Nucleus accumbens (tissue), 56 donors: ENCODE results near the gene ATN1.
"Not testable (repeated sequence)": the region's sequence is repeated elsewhere in the genome, so short reads cannot be mapped to it uniquely, and the experiment has no call there.

Experiments used
- DNase-seq, 56 donors: peaks; one replicate each; lab custom pipeline; 2025; lab: John Stamatoyannopoulos, UW

The ATN1 gene, protein sequence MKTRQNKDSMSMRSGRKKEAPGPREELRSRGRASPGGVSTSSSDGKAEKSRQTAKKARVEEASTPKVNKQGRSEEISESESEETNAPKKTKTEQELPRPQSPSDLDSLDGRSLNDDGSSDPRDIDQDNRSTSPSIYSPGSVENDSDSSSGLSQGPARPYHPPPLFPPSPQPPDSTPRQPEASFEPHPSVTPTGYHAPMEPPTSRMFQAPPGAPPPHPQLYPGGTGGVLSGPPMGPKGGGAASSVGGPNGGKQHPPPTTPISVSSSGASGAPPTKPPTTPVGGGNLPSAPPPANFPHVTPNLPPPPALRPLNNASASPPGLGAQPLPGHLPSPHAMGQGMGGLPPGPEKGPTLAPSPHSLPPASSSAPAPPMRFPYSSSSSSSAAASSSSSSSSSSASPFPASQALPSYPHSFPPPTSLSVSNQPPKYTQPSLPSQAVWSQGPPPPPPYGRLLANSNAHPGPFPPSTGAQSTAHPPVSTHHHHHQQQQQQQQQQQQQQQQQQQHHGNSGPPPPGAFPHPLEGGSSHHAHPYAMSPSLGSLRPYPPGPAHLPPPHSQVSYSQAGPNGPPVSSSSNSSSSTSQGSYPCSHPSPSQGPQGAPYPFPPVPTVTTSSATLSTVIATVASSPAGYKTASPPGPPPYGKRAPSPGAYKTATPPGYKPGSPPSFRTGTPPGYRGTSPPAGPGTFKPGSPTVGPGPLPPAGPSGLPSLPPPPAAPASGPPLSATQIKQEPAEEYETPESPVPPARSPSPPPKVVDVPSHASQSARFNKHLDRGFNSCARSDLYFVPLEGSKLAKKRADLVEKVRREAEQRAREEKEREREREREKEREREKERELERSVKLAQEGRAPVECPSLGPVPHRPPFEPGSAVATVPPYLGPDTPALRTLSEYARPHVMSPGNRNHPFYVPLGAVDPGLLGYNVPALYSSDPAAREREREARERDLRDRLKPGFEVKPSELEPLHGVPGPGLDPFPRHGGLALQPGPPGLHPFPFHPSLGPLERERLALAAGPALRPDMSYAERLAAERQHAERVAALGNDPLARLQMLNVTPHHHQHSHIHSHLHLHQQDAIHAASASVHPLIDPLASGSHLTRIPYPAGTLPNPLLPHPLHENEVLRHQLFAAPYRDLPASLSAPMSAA (N-terminal part only)

DNA sequence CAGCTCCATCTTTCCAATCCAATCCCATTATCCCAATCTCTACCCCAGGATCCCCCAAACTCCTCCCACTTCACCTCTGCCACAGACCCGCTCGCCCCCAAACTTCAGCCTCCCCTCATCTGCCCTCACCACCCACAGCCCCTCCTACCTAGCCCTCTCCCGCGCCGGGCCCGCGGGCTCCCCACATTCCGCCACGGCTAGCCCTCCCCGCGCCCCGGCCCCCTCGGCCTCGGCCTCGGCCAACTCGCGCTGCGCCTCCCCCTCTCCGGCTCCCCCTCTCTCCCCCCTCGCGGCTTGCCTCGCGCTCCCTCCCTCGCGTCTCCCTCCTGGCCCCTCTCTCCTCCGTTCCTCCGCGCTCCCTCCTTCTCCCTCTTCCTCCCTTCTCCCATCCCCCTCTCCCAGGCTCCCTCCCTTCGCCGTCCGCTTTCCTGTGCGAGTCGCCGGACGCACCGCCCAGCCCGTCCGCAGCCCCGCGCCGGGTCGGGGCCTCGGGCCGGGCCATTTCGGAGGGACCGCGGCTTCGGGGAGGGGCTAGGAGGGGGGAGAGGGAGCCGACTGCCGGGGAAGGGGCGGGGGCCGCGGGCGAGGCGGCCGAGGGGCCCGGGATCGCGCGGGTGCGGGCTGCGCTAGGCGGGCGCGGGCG lies at the start of gene ATN1:
TSS of gene ATN1 (plus strand) at position 581 of the 643 bp plus-strand sequence. CDS start 6,043 bp downstream, outside the sequence.
- peak in 54 of 56 donors; percentile 21 to 91 (median 77) for DNase-seq

DNA sequence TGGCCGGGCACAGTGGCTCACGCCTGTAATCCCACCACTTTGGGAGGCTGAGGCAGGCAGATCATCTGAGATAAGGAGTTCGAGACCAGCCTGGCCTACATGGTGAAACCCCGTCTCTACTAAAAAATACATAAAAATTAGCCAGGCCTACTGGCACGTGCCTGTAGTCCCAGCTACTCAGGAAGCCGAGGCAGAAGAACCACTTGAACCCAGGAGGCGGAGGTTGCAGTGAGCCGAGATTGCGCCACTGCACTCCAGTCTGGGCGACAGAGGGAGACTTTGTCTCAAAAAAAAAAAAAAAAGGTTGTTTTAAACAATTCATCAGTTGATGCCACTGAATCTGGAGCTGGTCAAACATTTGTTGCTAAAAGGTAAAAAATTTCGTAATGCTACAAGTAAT lies 47.9 kb upstream of the ATN1 start:
- not testable (repeated sequence) for DNase-seq

DNA sequence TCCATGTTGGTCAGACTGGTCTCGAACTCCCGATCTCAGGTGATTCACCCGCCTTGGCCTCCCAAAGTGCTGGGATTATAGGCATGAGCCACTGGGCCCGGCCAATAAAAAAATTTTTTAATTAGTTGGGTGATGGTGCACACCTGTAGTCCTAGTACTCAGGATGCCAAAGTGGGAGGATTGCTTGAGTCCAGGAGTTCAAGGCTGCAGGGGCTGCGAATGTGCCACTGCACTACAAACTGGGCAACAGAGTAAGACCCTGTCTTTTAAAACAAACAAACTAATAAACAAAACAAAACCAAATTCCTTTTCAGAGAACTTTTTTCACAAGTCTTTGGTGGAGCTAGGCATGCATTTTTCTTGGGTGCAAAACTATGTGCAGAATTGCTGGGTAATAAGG lies 44.5 kb upstream of the ATN1 start:
- no peak for DNase-seq

DNA sequence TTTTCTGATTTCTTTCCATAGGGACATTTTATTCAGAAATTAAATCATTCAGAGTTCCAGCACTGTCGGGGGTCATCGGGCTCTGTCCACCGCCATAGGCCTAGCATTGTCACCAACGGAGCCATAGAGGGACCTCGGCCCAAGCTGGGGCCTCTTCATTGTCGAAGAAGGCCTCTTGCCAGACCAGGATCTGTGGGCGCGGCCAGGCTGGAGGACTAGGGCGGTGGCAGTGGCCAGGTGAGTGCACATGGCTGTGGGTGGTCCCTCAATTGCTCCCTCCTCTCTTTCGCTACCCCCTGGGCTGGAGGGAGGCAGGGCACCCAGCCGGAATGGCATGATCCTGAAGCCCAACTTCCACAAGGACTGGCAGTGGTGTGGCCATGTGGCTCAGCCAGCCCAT lies 44.1 kb upstream of the ATN1 start:
- DNase-seq, result no peak

DNA sequence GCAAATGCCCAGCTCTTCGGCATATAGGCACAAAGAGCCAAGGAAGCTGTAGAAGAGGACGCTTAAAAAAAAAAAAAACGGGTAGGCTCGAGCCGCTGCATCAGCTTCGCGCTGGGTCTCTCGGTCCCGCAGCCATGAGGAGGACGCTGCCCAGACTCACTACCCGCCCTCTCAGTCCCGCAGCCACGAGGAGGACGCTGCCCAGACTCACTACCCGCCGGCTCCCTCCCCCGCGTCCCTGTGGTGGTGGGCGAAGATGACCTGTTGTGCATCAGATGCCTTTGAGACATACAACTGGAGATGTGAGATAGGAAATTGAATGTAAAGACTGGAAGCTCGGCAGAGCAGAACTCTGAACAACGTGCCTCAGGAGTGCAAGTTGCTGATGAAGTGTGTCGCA lies 43.2 kb upstream of the ATN1 start:
- DNase-seq, result no peak

DNA sequence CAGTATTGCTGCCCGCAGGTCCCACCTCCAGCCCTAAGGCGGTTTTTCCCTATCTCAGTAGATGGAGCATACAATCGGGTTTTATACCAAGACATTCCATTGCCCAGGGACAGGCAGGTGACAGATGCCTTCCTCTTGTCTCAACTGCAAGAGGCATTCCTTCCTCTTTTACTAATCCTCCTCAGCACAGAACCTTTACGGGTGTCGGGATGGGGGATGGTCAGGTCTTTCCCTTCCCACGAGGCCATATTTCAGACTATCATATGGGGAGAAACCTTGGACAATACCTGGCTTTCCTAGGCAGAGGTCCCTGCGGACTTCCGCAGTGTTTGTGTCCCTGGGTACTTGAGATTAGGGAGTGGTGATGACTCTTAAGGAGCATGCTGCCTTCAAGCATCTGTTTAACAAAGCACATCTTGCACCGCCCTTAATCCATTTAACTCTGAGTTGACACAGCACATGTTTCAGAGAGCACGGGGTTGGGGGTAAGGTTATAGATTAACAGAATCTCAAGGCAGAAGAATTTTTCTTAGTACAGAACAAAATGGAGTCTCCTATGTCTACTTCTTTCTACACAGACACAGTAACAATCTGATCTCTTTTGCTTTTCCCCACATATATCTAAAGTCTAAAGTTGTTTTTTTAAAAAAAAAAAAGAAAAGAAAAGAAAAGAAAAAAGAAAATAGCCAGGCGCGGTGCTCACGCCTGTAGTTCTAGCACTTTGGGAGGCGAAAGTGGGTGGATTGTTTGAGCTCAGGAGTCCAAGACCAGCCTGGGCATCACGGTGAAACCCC lies 41.4 kb upstream of the ATN1 start:
- DNase-seq, result not testable (repeated sequence)

DNA sequence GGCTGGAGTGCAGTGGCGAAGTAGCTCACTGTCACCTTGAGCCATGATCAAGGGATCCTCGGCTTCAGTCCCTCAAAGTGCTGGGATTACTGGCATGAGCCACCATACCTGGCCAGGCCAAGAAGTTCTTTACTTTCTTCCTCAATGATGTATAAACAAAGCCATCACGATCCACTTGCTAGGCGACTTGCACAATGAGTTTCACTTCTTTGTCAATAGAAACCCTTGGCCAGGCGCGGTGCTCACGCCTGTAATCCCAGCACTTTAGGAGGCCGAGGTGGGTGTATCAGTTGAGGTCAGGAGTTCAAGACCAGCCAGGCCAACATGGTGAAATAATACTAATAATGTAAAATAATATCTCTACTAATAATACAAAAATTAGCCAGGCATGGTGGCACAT lies 40.3 kb upstream of the ATN1 start:
- no peak for DNase-seq

DNA sequence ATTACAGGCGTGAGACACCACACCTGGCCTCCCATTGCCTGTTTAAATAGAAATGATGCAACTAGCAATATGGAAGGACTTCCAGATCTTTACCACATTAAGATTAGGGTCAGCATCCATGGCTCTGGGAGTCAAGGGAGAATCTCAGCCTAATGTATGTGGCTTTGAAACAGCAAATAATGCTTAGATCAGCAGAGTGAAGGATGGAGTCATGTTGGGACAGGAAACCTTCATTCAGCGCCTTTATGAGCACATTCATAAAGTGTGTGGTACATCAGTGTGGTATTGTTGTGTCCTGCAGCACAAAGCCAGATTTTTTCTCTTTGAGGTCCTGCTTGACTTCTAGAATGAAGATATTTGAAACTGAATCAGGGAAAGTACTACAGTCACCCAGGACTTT lies 39.4 kb upstream of the ATN1 start:
- no peak for DNase-seq

DNA sequence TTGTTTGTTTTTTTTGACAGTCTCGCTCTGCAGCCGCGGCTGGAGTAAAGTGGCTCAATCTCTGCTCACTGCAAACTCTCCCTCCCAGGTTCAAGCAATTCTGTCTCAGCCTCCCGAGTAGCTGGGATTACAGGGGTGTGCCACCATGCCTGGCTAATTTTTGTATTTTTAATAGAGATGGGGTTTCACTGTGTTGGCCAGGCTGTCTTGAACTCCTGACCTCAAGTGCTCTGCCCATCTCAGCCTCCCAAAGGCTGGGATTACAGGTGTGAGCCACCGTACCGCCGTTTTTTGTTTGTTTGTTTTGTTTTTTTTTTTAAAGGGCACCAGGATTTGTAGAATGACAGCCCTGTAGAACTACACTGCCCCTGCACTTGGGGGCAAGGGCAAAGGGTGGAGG lies 39.0 kb upstream of the ATN1 start:
- DNase-seq, result not testable (repeated sequence)

DNA sequence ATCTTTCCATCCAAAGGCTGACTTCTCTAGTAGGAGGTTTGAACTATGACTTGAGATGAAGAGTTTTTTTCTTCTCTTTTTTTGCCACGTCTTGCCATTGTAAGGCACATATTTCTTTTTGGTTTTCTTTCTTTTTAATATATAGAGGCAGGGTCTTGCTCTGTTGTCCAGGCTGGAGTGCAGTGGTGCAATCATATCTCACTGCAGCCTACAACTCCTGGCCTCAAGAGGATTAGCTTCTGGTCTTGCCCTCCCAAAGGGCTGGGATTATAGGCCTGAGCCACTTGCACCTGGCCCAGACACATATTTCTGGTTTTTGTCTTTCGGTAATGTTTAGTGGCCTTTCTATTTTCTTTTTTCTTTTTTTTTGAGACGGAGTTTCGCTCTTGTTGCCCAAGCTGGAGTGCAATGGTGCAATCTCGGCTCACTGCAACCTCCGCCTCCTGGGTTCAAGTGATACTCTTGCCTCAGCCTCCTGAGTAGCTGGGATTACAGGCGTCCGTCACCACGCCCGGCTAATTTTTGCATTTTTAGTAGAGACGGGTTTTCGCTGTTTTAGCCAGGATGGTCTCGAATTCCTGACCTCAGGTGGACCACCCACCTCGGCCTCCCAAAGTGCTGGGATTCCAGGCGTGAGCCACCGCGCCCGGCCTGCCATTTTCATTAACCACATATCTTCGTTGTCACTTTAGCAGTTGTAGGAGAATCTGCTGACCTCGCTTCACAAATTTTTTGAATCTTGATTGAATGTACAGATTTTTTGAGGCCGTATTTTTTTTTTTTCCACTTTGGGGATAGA lies 37.8 kb upstream of the ATN1 start:
- not testable (repeated sequence) for DNase-seq

DNA sequence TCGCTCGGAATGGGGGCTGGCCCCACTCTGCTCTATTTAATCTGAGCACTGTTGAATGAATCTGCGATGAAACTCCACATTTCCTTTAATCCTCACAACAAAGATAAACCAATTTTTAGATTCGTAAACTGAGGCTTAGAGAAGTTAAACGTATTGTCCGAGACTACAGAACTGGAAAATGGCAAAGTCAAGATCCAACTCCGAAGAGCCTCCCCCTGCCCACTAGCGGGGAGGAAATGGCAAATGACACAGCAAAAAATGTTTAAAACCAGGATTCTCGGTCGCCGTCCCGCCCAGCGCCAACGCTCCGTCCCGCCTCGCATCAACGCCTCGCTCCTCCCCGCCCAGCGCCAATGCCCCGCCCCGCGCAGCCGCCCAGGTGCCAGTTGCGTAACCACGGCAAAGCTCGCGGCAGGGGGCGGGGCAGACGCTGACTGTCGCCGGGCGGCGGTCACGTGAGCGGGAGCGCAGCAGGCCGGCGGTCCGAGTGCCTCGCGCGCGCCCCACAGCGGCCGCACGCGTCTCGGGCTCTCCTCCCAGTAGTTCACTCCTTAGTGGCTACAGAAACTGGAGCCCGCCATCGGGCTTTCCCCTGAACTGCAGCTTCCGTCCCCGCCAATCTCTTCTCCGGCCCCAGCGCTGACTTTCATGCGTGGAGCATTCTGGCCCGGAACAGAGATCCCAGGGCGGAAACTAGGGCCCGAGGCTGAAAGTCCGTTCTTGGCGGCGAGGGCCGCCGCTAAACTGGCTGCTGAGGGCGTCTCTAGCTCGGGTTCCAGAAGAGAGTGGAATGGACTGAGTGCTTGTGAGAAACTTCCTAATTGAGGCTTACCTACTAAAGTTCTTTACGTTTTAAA lies 36.7 kb upstream of the ATN1 start:
- DNase-seq, result peak; percentile 72 to 99 (median 95)

DNA sequence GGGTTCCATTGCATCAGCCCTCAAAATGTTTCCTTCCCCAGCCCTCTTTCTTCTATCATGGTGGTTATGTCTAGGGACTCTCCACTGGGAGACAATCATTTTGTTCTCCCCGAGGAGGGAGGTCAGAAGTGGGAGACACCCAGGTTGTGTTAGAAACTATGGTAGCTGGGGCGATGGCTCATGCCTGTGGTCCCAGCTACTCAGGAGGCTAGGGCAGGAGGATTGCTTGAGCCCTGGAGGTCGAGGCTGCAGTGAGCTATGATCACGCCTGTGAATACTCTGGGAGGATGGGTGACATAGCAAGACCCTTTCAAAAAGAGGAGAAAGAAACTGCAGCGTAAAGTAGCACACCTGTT lies 36.1 kb upstream of the ATN1 start:
- DNase-seq, result no peak

DNA sequence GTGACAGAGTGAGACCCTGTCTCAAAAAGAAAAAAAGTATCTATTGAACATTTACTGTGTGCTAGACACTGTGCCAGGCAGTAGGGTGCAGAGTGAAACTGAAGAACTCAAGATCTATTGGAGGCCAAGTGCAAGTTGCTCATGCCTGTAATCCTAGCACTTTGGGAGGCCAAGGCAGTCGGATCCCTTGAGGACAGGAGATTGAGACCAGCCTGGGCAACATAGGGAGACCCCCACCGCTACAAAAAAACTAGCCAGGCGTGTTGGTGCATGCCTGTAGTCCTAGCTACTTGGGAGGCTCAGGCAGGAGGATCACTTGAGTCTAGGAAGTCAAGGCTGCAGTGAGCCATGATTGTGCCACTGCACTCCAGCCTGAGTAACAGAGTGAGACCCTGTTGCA lies 35.1 kb upstream of the ATN1 start:
- DNase-seq, result not testable (repeated sequence)

DNA sequence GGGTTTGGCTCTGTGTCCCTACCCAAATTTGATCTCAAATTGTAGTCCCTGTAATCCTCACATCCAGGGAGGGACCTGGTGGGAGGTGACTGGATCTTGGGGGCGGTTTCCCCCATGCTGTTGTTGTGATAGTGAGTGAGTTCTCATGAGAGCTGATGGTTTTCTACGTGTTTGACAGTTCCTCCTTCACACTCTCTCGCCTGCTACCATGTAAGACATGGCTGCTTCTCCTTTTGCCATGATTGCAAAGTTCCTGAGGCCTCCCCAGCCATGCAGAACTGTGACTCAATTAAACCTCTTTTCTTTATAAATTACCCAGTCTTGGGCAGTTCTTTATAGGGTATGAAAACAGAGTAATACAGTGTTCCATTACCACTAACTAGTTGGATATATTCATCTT lies 33.4 kb upstream of the ATN1 start:
- DNase-seq, result no peak

DNA sequence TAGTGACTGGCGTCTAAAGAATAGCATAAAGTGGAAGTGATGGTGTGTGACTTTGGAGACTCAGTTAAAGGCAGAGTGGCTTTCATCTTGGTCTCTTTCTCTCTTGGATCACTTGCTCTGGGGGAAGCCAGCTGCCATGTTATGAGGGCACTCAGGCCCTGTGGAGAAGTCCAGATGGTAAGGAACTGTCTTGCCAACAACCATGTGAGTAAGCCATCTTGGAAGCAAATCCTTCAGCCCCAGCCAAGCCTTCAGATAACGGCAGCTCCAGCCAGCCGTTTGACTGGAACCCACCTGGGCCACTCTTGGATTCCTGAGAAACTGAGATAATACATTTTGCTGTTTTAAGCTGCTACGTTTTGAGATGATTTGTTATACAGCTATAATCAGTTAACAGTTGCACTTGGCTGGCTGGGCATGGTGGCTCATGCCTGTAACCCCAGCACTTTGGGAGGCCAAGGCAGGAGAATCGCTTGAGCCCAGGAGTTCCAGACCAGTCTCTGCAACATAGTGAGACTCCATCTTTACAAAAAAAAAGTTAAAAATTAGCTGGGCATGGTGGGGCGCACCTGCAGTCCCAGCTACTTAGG lies 30.8 kb upstream of the ATN1 start:
- no peak for DNase-seq

DNA sequence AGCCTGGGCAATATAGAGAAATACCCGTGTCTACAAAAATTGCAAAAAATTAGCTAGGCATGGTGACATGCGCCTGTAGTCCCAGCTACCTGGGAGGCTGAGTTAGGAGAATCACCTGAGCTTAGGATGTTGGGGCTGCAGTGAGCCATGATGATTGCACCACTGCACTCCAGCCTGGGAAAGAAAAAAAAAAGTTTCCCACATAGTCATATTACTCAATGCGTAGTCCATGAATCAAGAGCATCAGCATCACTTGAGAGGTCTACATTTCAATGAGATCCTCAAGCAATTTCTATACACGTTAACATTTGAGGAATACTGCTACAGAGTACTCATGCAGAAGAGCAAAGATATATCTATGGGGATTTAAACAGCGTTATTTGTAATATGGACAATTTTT lies 28.3 kb upstream of the ATN1 start:
- DNase-seq, result no peak

DNA sequence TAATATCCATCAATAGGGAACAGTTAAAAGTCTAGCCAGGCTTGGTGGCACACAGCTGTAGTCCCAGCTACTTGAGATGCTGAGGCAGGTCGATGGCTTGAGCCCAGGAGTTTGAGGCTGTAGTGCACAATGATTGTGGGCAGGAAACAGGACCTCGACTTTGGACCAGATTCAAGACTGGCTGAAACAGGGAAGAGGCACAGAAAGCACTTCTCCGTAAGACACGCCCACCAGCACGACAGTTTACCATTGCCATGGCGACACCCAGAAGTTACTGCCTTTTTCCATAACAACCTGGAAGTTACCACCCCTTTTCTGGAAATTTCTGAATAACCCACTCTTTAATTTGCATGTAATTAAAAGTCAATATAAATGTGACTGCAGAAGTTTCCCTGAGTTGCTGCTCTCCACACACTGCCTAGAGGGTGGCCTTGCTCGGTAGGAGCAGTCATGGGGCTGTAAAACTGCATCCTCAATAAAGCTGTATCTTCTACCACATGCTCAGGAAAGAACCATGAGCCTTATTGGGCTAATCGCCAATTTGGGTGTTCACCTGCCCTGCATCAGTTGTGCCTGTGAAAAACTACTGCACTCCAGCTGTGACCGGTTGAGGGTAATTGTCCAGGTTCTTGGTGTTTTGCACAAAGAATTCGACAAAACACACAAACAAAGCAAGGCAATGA lies 27.8 kb upstream of the ATN1 start:
- DNase-seq, result peak in 42 of 56 donors; percentile 3 to 76 (median 40)
